ENCODE measurements around the gene TMEM181. TPM values are rescaled to one million over a fixed set of nuclear protein-coding genes. Genes with fewer than 3 reads are reported as not detected.
A peak's percentile ranks its signal among the peaks of the same experiment; 100 is the strongest.

Gene TMEM181
- total RNA-seq, 3 donors from 2014 or later: 17.0 to 29.3 (median 28.5) TPM

DNA sequence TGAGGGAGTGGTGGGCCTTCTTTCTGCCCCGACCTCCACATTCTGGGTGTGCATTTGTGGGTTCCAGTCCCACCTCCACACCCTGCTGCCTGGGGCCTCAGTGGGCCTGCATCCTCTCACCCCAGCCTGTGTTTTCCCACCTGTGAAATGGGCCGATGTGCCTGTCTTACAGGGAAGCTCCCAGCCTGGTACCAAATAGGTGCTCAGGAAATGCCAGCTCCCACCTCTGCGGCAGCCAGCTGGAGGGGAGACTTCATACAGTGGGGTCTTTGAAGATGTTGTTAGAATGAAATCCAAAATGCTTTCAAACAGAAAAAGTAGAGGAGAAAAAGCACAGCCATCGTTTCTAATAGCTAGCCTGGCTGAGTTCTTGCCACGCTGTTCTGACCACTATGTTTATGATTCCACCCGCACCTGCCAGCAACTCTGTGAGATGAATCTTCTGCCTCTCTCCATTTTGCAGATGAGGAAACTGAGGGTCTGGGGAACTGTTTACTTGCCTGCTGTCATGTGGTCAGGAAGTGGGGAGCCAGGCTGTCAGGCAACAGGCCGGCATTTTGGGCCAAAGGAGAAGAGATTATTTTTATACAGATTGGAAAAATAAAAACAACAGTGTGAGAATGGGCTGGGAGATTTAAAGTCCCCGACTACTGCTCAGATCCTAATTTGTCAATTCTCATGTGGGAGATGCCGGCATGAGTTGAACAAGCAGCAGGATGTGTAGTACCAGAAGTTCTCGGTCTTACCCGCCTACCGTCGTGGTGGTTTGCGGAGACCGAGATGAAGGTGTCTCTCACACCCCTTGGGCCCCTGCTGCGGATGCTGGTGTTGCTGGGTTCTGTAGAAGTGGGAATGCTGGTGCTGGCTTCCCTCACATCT is 4.6 kb downstream of the TMEM181 start:
- TF ChIP-seq, protein P1, sequence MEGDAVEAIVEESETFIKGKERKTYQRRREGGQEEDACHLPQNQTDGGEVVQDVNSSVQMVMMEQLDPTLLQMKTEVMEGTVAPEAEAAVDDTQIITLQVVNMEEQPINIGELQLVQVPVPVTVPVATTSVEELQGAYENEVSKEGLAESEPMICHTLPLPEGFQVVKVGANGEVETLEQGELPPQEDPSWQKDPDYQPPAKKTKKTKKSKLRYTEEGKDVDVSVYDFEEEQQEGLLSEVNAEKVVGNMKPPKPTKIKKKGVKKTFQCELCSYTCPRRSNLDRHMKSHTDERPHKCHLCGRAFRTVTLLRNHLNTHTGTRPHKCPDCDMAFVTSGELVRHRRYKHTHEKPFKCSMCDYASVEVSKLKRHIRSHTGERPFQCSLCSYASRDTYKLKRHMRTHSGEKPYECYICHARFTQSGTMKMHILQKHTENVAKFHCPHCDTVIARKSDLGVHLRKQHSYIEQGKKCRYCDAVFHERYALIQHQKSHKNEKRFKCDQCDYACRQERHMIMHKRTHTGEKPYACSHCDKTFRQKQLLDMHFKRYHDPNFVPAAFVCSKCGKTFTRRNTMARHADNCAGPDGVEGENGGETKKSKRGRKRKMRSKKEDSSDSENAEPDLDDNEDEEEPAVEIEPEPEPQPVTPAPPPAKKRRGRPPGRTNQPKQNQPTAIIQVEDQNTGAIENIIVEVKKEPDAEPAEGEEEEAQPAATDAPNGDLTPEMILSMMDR (IDR thresholded peaks at IDR 0.05): no peak
- no peak for TF ChIP-seq POLR2AphosphoS5 (IDR thresholded peaks at IDR 0.05)
- TF ChIP-seq POLR2A (IDR thresholded peaks at IDR 0.05): no peak

GRCh38 chr6:158565122-158565429 is 5.2 kb downstream of the TMEM181 start:
- Histone ChIP-seq H3K27me3 (no peaks in the 10 kb centered on the region), H3K4me3 (no peak overlapping the region), H3K27ac (no peak overlapping the region), H3K9me3 (no peaks in the 10 kb centered on the region), H3K4me1 (no peaks in the 10 kb centered on the region), H3K36me3 (no peaks in the 10 kb centered on the region)
- DNase-seq (ENCODE audit: low spot score in 2 of 2): peak in 1 of 2 donors; percentile 12
- TF ChIP-seq POLR2A (IDR thresholded peaks at IDR 0.05) (no peak), POLR2AphosphoS5 (IDR thresholded peaks at IDR 0.05) (no peak)
- TF ChIP-seq, protein P1 (IDR thresholded peaks at IDR 0.05): no peak
- intact Hi-C loops (cut with DNase I; ENCODE audit: low total_unique reads): no loop called here

More for the DNA sequence above, 4.6 kb downstream of the TMEM181 start:
- no peaks in the 10 kb centered on the region for H3K27me3 ChIP-seq
- intact Hi-C loops (cut with DNase I; ENCODE audit: low total_unique reads): no loop called here
- no peak overlapping the region for H3K4me3 ChIP-seq
- DNase-seq (ENCODE audit: low spot score in 2 of 2): peak in 1 of 2 donors; percentile 33
- H3K9me3 ChIP-seq: no peaks in the 10 kb centered on the region
- no peak overlapping the region for H3K27ac ChIP-seq
- H3K4me1 ChIP-seq: no peaks in the 10 kb centered on the region
- no peaks in the 10 kb centered on the region for H3K36me3 ChIP-seq

- H3K36me3 ChIP-seq: no peaks in the 10 kb centered on the region
- H3K27ac ChIP-seq: no peak overlapping the region
- H3K9me3 ChIP-seq: no peaks in the 10 kb centered on the region
- H3K27me3 ChIP-seq: no peaks in the 10 kb centered on the region
- H3K4me1 ChIP-seq: no peaks in the 10 kb centered on the region
- TF ChIP-seq POLR2A (IDR thresholded peaks at IDR 0.05) (no peak), POLR2AphosphoS5 (IDR thresholded peaks at IDR 0.05) (no peak)
- TF ChIP-seq, protein P1 (IDR thresholded peaks at IDR 0.05): no peak
- peak in 1 of 2 donors; percentile 28 for DNase-seq (ENCODE audit: low spot score in 2 of 2)
- H3K4me3 ChIP-seq: no peak overlapping the region
- intact Hi-C loops (cut with DNase I; ENCODE audit: low total_unique reads): no loop called here
These were observed 5.7 kb downstream of the TMEM181 start for GRCh38 chr6:158565482-158566040.

DNA sequence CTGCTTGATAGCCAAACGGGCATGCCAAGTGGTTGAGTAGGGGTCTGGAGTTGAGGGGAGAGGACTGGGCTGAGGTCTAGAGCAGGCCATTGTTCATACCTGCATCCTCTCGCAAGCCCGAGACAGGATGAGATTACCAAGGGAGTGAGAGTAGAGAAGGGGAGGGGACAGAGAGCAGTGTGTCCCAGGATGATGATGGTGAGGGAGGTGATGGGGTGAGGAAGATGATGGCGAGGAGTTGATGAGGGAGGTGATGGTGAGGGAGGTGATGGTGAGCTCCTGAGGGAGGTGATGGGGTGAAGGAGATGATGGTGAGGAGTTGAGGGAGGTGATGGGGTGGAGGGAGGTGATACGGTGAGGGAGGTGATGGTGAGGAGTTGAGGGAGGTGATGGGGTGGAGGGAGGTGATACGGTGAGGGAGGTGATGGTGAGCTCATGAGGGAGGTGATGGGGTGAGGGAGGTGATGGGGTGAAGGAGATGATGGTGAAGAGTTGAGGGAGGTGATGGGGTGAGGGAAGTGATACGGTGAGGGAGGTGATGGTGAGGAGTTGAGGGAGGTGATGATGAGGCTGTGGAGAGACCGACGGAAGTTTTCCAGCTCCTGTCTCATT is 6.4 kb downstream of the TMEM181 start:
- Histone ChIP-seq H3K27ac (no peak overlapping the region), H3K4me1 (no peaks in the 10 kb centered on the region), H3K9me3 (no peaks in the 10 kb centered on the region), H3K27me3 (no peaks in the 10 kb centered on the region), H3K36me3 (no peaks in the 10 kb centered on the region), H3K4me3 (no peak overlapping the region)
- no peak for TF ChIP-seq POLR2A (IDR thresholded peaks at IDR 0.05)
- TF ChIP-seq, protein P1 (IDR thresholded peaks at IDR 0.05): no peak
- no peak for TF ChIP-seq POLR2AphosphoS5 (IDR thresholded peaks at IDR 0.05)
- DNase-seq (ENCODE audit: low spot score in 2 of 2): peak in 1 of 2 donors; percentile 34
- intact Hi-C loops (cut with DNase I; ENCODE audit: low total_unique reads): no loop called here

DNA sequence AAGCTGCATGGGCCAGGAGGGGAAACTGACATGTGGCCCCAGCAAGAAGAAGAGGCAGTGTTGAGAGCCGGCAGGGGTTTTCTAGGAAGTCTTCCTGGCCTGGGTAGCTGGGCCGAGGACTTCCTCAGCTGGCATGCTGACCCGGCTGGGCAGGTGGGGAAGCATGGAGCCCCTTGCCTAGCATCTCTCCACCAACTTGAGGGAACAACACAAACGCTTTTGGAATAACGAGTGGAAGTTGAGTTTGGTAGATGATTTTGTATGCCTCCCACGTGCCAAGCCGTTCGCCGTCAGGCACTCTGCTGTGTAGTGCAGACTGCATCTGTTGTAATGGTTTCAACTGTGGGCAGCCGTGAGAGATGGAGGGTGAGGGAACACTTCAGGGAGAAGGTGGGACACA is 7.3 kb downstream of the TMEM181 start:
- no peaks in the 10 kb centered on the region for H3K4me1 ChIP-seq
- intact Hi-C loops (cut with DNase I; ENCODE audit: low total_unique reads): no loop called here
- H3K27ac ChIP-seq: no peak overlapping the region
- no peaks in the 10 kb centered on the region for H3K36me3 ChIP-seq
- H3K9me3 ChIP-seq: no peaks in the 10 kb centered on the region
- no peak for TF ChIP-seq POLR2AphosphoS5 (IDR thresholded peaks at IDR 0.05)
- TF ChIP-seq, protein P1 (IDR thresholded peaks at IDR 0.05): no peak
- no peak for TF ChIP-seq POLR2A (IDR thresholded peaks at IDR 0.05)
- DNase-seq (ENCODE audit: low spot score in 2 of 2): peak in 1 of 2 donors; percentile 31
- no peaks in the 10 kb centered on the region for H3K27me3 ChIP-seq
- H3K4me3 ChIP-seq: no peak overlapping the region

Data from breast epithelium (tissue), 4 donors.